IMR-90 (cell line): ENCODE data around the gene WDFY2. TPM values are rescaled to one million over a fixed set of nuclear protein-coding genes. Genes with fewer than 3 reads are reported as not detected.
A peak's percentile ranks its signal among the peaks of the same experiment; 100 is the strongest.

Source experiments
- ATAC-seq: fragments of 200-7000 bp; cut with Tn5 transposase; 2 replicates; pipeline ENCODE4 v1.9.1; 2020; ENCODE audit warnings: low read depth, mild to moderate bottlenecking, moderate library complexity
- BruUV-seq: library from RNA; stranded (reverse); fragments of 400-500 nt; replicated peaks from 2 replicates; lab custom pipeline; 2021; lab: Mats Ljungman, UMichigan
- CTCF ChIA-PET: fragments of 300-600 bp; formaldehyde crosslinking; extraction: SDS; loops from one replicate; lab custom pipeline; 2021; ENCODE audit warnings: antibody characterized with exemption; lab: Yijun Ruan, JAX
- POLR2A ChIA-PET: fragments of 300-600 bp; sonication (Branson Sonifier 250); formaldehyde crosslinking; loops from one replicate; lab custom pipeline; 2022; ENCODE audit warnings: antibody characterized with exemption; ENCODE audit not compliant: unreplicated experiment; lab: Charles Lee
- DNase-seq: peaks from one replicate; pipeline ENCODE4 v3.0.0; 2013
- H2AFZ ChIP-seq: replicated peaks from 2 replicates; pipeline ENCODE3; 2013; ENCODE audit warnings: low read length, mild to moderate bottlenecking; ENCODE audit not compliant: poor library complexity
- H2AK5ac ChIP-seq: 2 replicates; pipeline ENCODE4 v1.6.1; 2013; ENCODE audit warnings: low read depth, low read length, inconsistent platforms
- H2AK9ac ChIP-seq: replicated peaks from 2 replicates; pipeline ENCODE3; 2013; ENCODE audit warnings: mild to moderate bottlenecking, low read depth, low read length, moderate library complexity; ENCODE audit not compliant: poor library complexity
- H2BK120ac ChIP-seq: 2 replicates; pipeline ENCODE4 v1.6.1; 2013; ENCODE audit warnings: low read depth, low read length, inconsistent platforms
- H2BK15ac ChIP-seq: 3 replicates; pipeline ENCODE4 v1.6.1; 2013; ENCODE audit warnings: low read depth, low read length, inconsistent platforms
- H2BK20ac ChIP-seq: 2 replicates; pipeline ENCODE4 v1.6.1; 2013; ENCODE audit warnings: low read depth, mild to moderate bottlenecking, inconsistent platforms, low read length, moderate library complexity
- H2BK5ac ChIP-seq: 2 replicates; pipeline ENCODE4 v1.6.1; 2013; ENCODE audit warnings: mild to moderate bottlenecking, low read depth, low read length, inconsistent platforms; ENCODE audit not compliant: poor library complexity, severe bottlenecking
- H3K14ac ChIP-seq: replicated peaks from 2 replicates; pipeline ENCODE4 v1.6.1; 2013; ENCODE audit warnings: low read depth, low read length, inconsistent platforms
- H3K18ac ChIP-seq: 2 replicates; pipeline ENCODE4 v1.6.1; 2013; ENCODE audit warnings: low read depth, low read length, control low read depth
- H3K23ac ChIP-seq: 2 replicates; pipeline ENCODE4 v1.6.1; 2013; ENCODE audit warnings: low read depth, low read length, inconsistent platforms
- H3K27ac ChIP-seq: 2 replicates; pipeline ENCODE4 v1.5.1; 2013; ENCODE audit warnings: mild to moderate bottlenecking, control low read depth, low read length; ENCODE audit not compliant: insufficient read depth
- H3K27me3 ChIP-seq: 2 replicates; pipeline ENCODE4 v1.6.1; 2013; ENCODE audit warnings: low read length; ENCODE audit not compliant: control insufficient read depth, insufficient read depth
- H3K36me3 ChIP-seq: 2 replicates; pipeline ENCODE4 v1.6.1; 2013; ENCODE audit warnings: low read length, mixed read lengths; ENCODE audit not compliant: control insufficient read depth, insufficient read depth
- H3K4ac ChIP-seq: 2 replicates; pipeline ENCODE4 v1.6.1; 2013; ENCODE audit warnings: low read depth, low read length, inconsistent platforms
- H3K4me1 ChIP-seq: 2 replicates; pipeline ENCODE4 v1.6.1; 2013; ENCODE audit warnings: low read length, mixed read lengths; ENCODE audit not compliant: control insufficient read depth, insufficient read depth
- H3K4me2 ChIP-seq: 2 replicates; pipeline ENCODE4 v1.6.1; 2013; ENCODE audit warnings: low read depth, mild to moderate bottlenecking, control low read depth, low read length, moderate library complexity
- H3K4me3 ChIP-seq: 2 replicates; pipeline ENCODE4 v1.5.1; 2013; ENCODE audit warnings: low read depth, mild to moderate bottlenecking, control low read depth, low read length, moderate library complexity; ENCODE audit not compliant: insufficient read depth
- H3K56ac ChIP-seq: 2 replicates; pipeline ENCODE4 v1.6.1; 2013; ENCODE audit warnings: low read length, inconsistent platforms; ENCODE audit not compliant: insufficient read depth; ENCODE audit errors: extremely low read depth
- H3K79me1 ChIP-seq, 2 experiments: 2 replicates each; pipeline ENCODE4 v1.6.1; 2013; ENCODE audit warnings: low read length in 2 of 2, inconsistent platforms in 1 of 2, low read depth in 1 of 2
- H3K9ac ChIP-seq: 2 replicates; pipeline ENCODE4 v1.6.1; 2013; ENCODE audit warnings: low read depth, low read length, control low read depth
- H3K9me1 ChIP-seq: 2 replicates; pipeline ENCODE4 v1.6.1; 2013; ENCODE audit warnings: low read length, inconsistent platforms; ENCODE audit not compliant: insufficient read depth
- H3K9me3 ChIP-seq: 2 replicates; pipeline ENCODE4 v1.6.1; 2013; ENCODE audit warnings: low read length; ENCODE audit not compliant: control insufficient read depth, insufficient read depth
- H4K20me1 ChIP-seq: 2 replicates; pipeline ENCODE4 v1.6.1; 2013; ENCODE audit warnings: low read length, inconsistent platforms; ENCODE audit not compliant: insufficient read depth
- H4K5ac ChIP-seq: 2 replicates; pipeline ENCODE4 v1.6.1; 2013; ENCODE audit warnings: mild to moderate bottlenecking, low read depth, low read length, control low read depth
- H4K8ac ChIP-seq, 2 experiments: 2 replicates each; pipeline ENCODE4 v1.6.1; 2013; ENCODE audit warnings: low read depth in 2 of 2, low read length in 2 of 2, control low read depth in 1 of 2, inconsistent platforms in 1 of 2
- H4K91ac ChIP-seq: 2 replicates; pipeline ENCODE4 v1.6.1; 2013; ENCODE audit warnings: low read depth, low read length, inconsistent platforms; ENCODE audit not compliant: insufficient read depth
- CEBPB ChIP-seq: IDR thresholded peaks from 2 replicates; pipeline ENCODE4 v1.6.1; 2012; ENCODE audit warnings: low read depth, low read length, improper control_type of control experiment
- CHD1 ChIP-seq: IDR thresholded peaks from 2 replicates; pipeline ENCODE4 v1.6.1; 2012; ENCODE audit warnings: low read depth, low read length, improper control_type of control experiment
- FOS ChIP-seq: fragments of 150-350 bp; IDR thresholded peaks from 2 replicates; pipeline ENCODE4 v1.6.1; 2016; ENCODE audit warnings: low read depth, low read length
- MAZ ChIP-seq: IDR thresholded peaks from 2 replicates; pipeline ENCODE4 v1.6.1; 2012; ENCODE audit warnings: low read depth, mild to moderate bottlenecking, low read length, improper control_type of control experiment, moderate library complexity, borderline replicate concordance
- MXI1 ChIP-seq: IDR thresholded peaks from 2 replicates; pipeline ENCODE4 v1.6.1; 2012; ENCODE audit warnings: low read depth, mild to moderate bottlenecking, low read length, moderate library complexity, borderline replicate concordance
- NFE2L2 ChIP-seq: fragments of 150-350 bp; IDR thresholded peaks from 2 replicates; pipeline ENCODE4 v1.6.1; 2016; ENCODE audit warnings: low read depth, mild to moderate bottlenecking, low read length
- POLR2A ChIP-seq: IDR thresholded peaks from 2 replicates; pipeline ENCODE4 v1.6.1; 2012; ENCODE audit warnings: mild to moderate bottlenecking, low read depth, low read length
- RFX5 ChIP-seq: IDR thresholded peaks from 2 replicates; pipeline ENCODE4 v1.8.0; 2012; ENCODE audit warnings: low read depth, mild to moderate bottlenecking, low read length, moderate library complexity
- SMC3 ChIP-seq: fragments of 150-350 bp; IDR thresholded peaks from 2 replicates; pipeline ENCODE4 v1.6.1; 2016; ENCODE audit warnings: low read depth, mild to moderate bottlenecking, antibody characterized with exemption, low read length, moderate library complexity
- USF2 ChIP-seq: fragments of 150-350 bp; IDR thresholded peaks from 2 replicates; pipeline ENCODE4 v1.6.1; 2017; ENCODE audit warnings: mild to moderate bottlenecking, antibody characterized with exemption, low read length, low read depth
- WGBS, 2 experiments: methylation state at CpG; one replicate each; pipeline versions ENCODE4 v1.1.5 to v1.1.7; 2013; ENCODE audit warnings: missing lambda C conversion rate in 2 of 2; ENCODE audit not compliant: insufficient read length in 1 of 2; ENCODE audit errors: extremely low coverage in 2 of 2; 5-methylcytosine and 5-hydroxymethylcytosine counted together
- dilution Hi-C: fragments of 300-500 bp; cut with HindIII; formaldehyde crosslinking; loops from one replicate; pipeline ENCODE4 v1.14.3; 2018; ENCODE audit warnings: low sequenced_read_pairs; ENCODE audit not compliant: unreplicated experiment
- in situ Hi-C: fragments of 300-500 bp; cut with MboI; formaldehyde crosslinking; loops from 3 replicates; pipeline ENCODE4 v1.14.3; 2019; ENCODE audit warnings: low sequenced_read_pairs, inconsistent platforms, mixed read lengths
- intact Hi-C: fragments of 100-400 bp; cut with micrococcal nuclease; formaldehyde crosslinking; loops from 2 replicates; pipeline ENCODE4 v1.10.0; 2022
- polyA plus RNA-seq, 3 experiments: library from polyadenylated mRNA; depleted of rRNA; stranded (reverse); fragments of >200 nt; gene quantifications; 2 replicates each; pipeline ENCODE4 v1.2.3, GENCODE V29; 2012; ENCODE audit warnings: low replicate concordance in 1 of 3
- total RNA-seq: library from RNA; depleted of rRNA; stranded (reverse); fragments of >200 nt; gene quantifications from 2 replicates; pipeline ENCODE4 v1.2.3, GENCODE V29; 2012
- TF ChIP-seq, protein P1 (sequence below): fragments of 150-350 bp; IDR thresholded peaks from 2 replicates; pipeline ENCODE4 v1.6.1; 2016; ENCODE audit warnings: low read depth, mild to moderate bottlenecking, low read length, moderate library complexity, borderline replicate concordance
- TF ChIP-seq, protein P2 (sequence below): conservative IDR thresholded peaks from 2 replicates; pipeline ENCODE4 v1.5.1; 2012; ENCODE audit warnings: mild to moderate bottlenecking, low read depth, low read length, improper control_type of control experiment

The WDFY2 gene
- total and polyA plus RNA-seq, 2 of the 4 experiments (the other 2 are of a cell fraction) = 4.3 to 5.4 TPM

DNA sequence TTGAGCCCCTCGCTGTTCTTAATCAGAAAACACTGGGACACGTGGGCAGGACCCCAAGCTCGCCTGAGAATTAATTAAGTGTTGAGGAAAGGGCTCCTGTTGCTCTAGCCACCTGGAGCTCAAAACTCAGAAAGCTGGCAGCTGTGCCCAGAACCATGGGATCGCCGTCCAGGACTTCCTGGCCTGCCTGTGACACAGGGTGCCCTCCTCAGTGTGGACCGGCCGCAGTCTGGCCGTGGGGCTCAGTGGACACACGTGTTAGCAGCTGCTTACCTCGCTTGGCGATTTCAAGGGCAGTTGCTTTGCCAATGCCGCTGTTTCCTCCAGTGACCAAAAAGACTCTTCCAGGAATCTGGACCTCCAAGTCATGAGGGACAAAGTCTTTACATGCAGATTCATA, 215.0 kb downstream of the WDFY2 start:
- Histone ChIP-seq H4K8ac (no peak overlapping the region), H2BK15ac (no peak overlapping the region), H2BK20ac (no peak overlapping the region), H3K36me3 (no peaks in the 10 kb centered on the region), H2AK9ac (no peak overlapping the region), H4K91ac (no peak overlapping the region), H3K18ac (no peak overlapping the region), H3K9ac (no peak overlapping the region), H3K27me3 (no peaks in the 10 kb centered on the region), H3K56ac (no peak overlapping the region), H2AFZ (peak overlapping the region; percentile 5), H4K20me1 (no peaks in the 10 kb centered on the region), H3K4me3 (no peak overlapping the region), H3K4me2 (no peak overlapping the region), H4K5ac (no peak overlapping the region), H3K9me3 (no peaks in the 10 kb centered on the region), H2AK5ac (no peak overlapping the region), H2BK5ac (no peak overlapping the region), H2BK120ac (no peak overlapping the region), H3K4me1 (peaks cover 4% of the 10 kb centered on the region), H3K27ac (no peak overlapping the region), H3K23ac (no peak overlapping the region), H3K79me1 (peaks cover 0 to 9% of the 10 kb centered on the region in 2 experiments; a peak in 1 of 4 replicates), H3K14ac (no peak overlapping the region), H3K9me1 (peaks cover 4% of the 10 kb centered on the region; the same call in 1 of the 2 replicates), H3K4ac (no peak overlapping the region)
- intact Hi-C loops (no loop called here), in situ Hi-C loops (loop anchor here (5.0 kb wide), 1 partner anchor 357 kb away; no protein-coding TSS in a partner anchor), dilution Hi-C loops (no loop called here)
- CTCF ChIA-PET = no interaction called here
- 87% methylated on average over 3 of the region's 12 CpGs; no CpG with 5 or more reads in 1 of the 2 experiments for WGBS, 2 experiments
- ATAC-seq = no peak
- DNase-seq = no peak
- TF ChIP-seq MXI1 (no peak), CHD1 (no peak), NFE2L2 (no peak), SMC3 (no peak), MAZ (no peak), CEBPB (no peak), FOS (no peak), RFX5 (no peak), POLR2A (no peak), USF2 (no peak)
- TF ChIP-seq, protein P1, sequence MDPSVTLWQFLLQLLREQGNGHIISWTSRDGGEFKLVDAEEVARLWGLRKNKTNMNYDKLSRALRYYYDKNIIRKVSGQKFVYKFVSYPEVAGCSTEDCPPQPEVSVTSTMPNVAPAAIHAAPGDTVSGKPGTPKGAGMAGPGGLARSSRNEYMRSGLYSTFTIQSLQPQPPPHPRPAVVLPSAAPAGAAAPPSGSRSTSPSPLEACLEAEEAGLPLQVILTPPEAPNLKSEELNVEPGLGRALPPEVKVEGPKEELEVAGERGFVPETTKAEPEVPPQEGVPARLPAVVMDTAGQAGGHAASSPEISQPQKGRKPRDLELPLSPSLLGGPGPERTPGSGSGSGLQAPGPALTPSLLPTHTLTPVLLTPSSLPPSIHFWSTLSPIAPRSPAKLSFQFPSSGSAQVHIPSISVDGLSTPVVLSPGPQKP = no peak
- TF ChIP-seq, protein P2, sequence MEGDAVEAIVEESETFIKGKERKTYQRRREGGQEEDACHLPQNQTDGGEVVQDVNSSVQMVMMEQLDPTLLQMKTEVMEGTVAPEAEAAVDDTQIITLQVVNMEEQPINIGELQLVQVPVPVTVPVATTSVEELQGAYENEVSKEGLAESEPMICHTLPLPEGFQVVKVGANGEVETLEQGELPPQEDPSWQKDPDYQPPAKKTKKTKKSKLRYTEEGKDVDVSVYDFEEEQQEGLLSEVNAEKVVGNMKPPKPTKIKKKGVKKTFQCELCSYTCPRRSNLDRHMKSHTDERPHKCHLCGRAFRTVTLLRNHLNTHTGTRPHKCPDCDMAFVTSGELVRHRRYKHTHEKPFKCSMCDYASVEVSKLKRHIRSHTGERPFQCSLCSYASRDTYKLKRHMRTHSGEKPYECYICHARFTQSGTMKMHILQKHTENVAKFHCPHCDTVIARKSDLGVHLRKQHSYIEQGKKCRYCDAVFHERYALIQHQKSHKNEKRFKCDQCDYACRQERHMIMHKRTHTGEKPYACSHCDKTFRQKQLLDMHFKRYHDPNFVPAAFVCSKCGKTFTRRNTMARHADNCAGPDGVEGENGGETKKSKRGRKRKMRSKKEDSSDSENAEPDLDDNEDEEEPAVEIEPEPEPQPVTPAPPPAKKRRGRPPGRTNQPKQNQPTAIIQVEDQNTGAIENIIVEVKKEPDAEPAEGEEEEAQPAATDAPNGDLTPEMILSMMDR = no peak
- POLR2A ChIA-PET = no interaction called here
- BruUV-seq = no TSS peak
